Measurements from ENCODE around the gene GABRR3. TPM values are rescaled to one million over a fixed set of nuclear protein-coding genes. Genes with fewer than 3 reads are reported as not detected.

The GABRR3 gene
- total RNA-seq, 4 donors from 2014 or later: not detected

DNA sequence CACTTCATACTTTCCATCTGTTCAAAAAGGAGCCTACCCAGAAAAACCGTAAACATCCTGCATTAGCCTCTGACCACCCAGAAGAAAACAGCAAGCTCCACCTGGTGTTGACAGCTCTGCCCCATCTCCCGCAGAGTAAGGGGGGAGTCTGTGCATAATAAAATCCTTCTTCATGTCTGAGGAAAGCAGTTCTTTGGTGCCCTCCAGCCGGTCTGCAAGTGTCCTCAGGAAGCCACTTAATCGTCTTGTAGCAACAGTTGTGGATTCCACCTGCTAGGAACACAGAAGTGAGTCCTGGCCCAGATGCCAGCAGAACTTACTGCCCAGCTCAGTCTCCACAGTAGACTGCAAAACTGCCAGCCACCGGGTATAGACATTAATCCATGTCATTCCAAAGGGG is 85.4 kb downstream of the GABRR3 start:
- intact Hi-C loops (cut with DNase I): no loop called here
- H3K4me1 ChIP-seq: peaks cover 0 to 20% (median 0%) of the 10 kb centered on the region in 3 donors
- H3K27ac ChIP-seq: no peak overlapping the region
- no peak overlapping the region for H3K4me3 ChIP-seq
- no peaks in the 10 kb centered on the region for H3K9me3 ChIP-seq
- 57 to 66% methylated on average over 1 to 4 of the region's 5 CpGs for WGBS, 2 donors
- H3K36me3 ChIP-seq: peaks cover 0 to 100% (median 9%) of the 10 kb centered on the region in 3 donors
- TF ChIP-seq, protein P1, sequence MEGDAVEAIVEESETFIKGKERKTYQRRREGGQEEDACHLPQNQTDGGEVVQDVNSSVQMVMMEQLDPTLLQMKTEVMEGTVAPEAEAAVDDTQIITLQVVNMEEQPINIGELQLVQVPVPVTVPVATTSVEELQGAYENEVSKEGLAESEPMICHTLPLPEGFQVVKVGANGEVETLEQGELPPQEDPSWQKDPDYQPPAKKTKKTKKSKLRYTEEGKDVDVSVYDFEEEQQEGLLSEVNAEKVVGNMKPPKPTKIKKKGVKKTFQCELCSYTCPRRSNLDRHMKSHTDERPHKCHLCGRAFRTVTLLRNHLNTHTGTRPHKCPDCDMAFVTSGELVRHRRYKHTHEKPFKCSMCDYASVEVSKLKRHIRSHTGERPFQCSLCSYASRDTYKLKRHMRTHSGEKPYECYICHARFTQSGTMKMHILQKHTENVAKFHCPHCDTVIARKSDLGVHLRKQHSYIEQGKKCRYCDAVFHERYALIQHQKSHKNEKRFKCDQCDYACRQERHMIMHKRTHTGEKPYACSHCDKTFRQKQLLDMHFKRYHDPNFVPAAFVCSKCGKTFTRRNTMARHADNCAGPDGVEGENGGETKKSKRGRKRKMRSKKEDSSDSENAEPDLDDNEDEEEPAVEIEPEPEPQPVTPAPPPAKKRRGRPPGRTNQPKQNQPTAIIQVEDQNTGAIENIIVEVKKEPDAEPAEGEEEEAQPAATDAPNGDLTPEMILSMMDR (IDR thresholded peaks at IDR 0.05): no peak
- TF ChIP-seq POLR2A (IDR thresholded peaks at IDR 0.05): no peak
- no peaks in the 10 kb centered on the region for H3K27me3 ChIP-seq
- no peak for DNase-seq

DNA sequence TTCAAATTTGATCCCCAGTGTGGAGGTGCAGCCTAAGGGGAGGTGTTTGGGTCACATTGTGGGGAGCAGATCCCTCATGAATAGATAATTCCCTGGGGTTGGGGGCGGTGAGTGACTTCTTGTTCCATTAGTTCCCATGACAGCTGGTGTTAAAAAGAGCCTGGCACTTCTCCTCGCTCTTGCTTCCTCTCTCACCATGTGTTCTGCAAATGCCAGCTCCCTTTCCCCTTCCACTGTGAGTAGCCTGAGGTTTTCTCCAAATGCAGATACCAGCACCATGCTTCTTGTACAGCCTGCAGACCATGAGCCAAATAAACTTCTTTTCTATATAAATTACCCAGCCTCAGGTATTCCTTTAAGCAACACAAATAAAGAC is 86.0 kb downstream of the GABRR3 start:
- Histone ChIP-seq H3K36me3 (peaks cover 0 to 100% (median 9%) of the 10 kb centered on the region in 3 donors), H3K4me3 (no peak overlapping the region), H3K4me1 (peaks cover 0 to 20% (median 0%) of the 10 kb centered on the region in 3 donors), H3K27ac (no peak overlapping the region), H3K9me3 (no peaks in the 10 kb centered on the region), H3K27me3 (no peaks in the 10 kb centered on the region)
- 90 to 100% methylated on average over 2 of the region's 2 CpGs for WGBS, 2 donors
- DNase-seq: no peak
- TF ChIP-seq, protein P1 (IDR thresholded peaks at IDR 0.05): no peak
- no peak for TF ChIP-seq POLR2A (IDR thresholded peaks at IDR 0.05)
- intact Hi-C loops (cut with DNase I): no loop called here

DNA sequence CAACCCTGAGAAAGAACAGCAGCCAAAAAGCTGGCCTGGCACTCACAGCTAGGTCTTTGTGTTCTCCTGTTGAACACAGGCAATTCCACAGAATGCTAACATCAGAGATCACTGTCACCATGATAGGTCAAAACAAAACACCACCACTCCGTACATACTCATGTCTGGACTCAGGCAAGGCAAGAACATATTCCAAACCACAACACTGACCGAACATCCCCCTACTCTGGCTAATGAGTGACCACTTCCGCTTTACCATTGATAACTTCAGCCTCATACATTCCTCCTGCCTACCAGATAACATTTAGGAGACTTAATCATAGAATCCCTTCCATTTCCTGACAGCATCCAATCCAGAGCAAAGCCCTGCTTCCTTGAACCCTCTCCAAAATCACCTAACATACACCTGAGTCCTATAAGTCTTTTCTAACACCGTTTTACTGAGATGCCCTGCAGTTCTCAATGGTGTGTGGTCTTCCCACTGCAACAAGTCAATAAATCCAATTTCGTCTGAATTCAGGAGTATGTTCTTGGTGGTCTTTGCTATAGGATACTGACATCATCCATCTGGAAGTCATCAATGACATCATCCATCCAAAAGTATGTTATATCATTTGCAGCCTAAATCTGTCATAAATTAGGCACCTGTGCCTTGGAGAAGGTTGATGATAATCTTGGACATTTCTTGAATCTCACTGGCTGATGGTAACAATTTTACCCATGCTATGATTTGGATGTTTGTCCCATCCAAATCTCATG is 86.6 kb downstream of the GABRR3 start:
- no peak overlapping the region for H3K4me3 ChIP-seq
- H3K27ac ChIP-seq: no peak overlapping the region
- no peaks in the 10 kb centered on the region for H3K9me3 ChIP-seq
- peaks cover 0 to 19% (median 0%) of the 10 kb centered on the region in 3 donors for H3K4me1 ChIP-seq
- H3K36me3 ChIP-seq: peaks cover 0 to 100% (median 8%) of the 10 kb centered on the region in 3 donors
- no peak for DNase-seq
- intact Hi-C loops (cut with DNase I): no loop called here
- 89 to 90% methylated on average over 5 of the region's 5 CpGs for WGBS, 2 donors
- TF ChIP-seq, protein P1 (IDR thresholded peaks at IDR 0.05): no peak
- no peak for TF ChIP-seq POLR2A (IDR thresholded peaks at IDR 0.05)
- no peaks in the 10 kb centered on the region for H3K27me3 ChIP-seq

DNA sequence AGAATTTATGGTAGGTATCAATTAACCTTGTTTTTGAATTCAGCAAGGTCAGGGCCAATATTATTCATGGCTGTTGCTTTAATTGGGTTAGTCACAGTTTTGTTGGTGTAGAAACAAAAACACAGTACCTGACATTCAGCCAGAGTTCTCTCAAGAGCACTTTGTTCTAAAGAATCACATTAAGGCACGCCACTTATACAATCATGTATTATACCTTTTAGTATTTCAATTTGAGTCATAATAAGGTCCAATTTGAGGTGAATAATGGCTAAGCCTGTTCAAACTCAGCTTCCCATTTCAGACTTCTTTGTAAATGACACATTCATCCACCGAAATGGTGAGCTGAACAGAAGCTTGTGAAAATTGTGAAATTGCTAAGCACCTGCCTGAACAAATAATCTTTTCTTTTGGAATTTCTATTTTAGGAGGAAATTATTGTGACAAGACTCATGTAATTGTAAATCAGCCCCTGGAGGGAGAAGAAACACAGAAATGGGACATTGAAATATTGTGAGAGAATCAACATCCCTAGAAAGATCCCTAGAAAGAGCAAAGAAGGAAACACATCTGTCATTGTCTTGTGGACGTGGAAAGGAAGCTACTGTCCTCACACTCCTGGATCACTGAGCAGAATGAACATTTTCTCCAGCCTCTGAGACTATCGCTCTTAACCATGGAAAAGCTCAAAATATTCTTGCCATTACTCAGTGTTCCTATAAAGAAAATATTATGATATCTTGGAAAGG is 92.1 kb downstream of the GABRR3 start:
- peak overlapping the region in 2 of 4 donors; percentile 2 to 18 for H3K27ac ChIP-seq
- TF ChIP-seq, protein P1 (IDR thresholded peaks at IDR 0.05): no peak
- no peak for TF ChIP-seq POLR2A (IDR thresholded peaks at IDR 0.05)
- H3K4me3 ChIP-seq: no peak overlapping the region
- no peak for DNase-seq
- 47 to 57% methylated on average over 4 of the region's 4 CpGs for WGBS, 2 donors
- H3K36me3 ChIP-seq: peaks cover 0 to 97% (median 8%) of the 10 kb centered on the region in 3 donors
- no peaks in the 10 kb centered on the region for H3K27me3 ChIP-seq
- intact Hi-C loops (cut with DNase I): no loop called here
- no peaks in the 10 kb centered on the region for H3K9me3 ChIP-seq
- H3K4me1 ChIP-seq: peaks cover 0 to 15% (median 0%) of the 10 kb centered on the region in 3 donors

GRCh38 chr3:97940034-97940433 is 95.1 kb downstream of the GABRR3 start:
- 68 to 71% methylated on average over 1 of the region's 1 CpG for WGBS, 2 donors
- Histone ChIP-seq H3K27ac (no peak overlapping the region), H3K4me1 (peaks cover 0 to 19% (median 0%) of the 10 kb centered on the region in 3 donors), H3K9me3 (no peaks in the 10 kb centered on the region), H3K4me3 (no peak overlapping the region), H3K36me3 (peaks cover 0 to 97% (median 16%) of the 10 kb centered on the region in 3 donors), H3K27me3 (no peaks in the 10 kb centered on the region)
- no peak for TF ChIP-seq POLR2A (IDR thresholded peaks at IDR 0.05)
- TF ChIP-seq, protein P1 (IDR thresholded peaks at IDR 0.05): peak in 1 of 6 experiments; percentile 22
- intact Hi-C loops (cut with DNase I): no loop called here
- no peak for DNase-seq

Measured in esophagus squamous epithelium (tissue), 5 donors.